ENCODE data around the gene ZBTB43.

Gene ZBTB43

GRCh38 chr9:126860757-126861466 lies 56.1 kb downstream of the ZBTB43 start:
- no peak for DNase-seq

- DNase-seq, result no peak
Observed at GRCh38 chr9:126861707-126862103, 56.9 kb downstream of the ZBTB43 start.

- no peak for DNase-seq
Observed at GRCh38 chr9:126862104-126862761, 57.4 kb downstream of the ZBTB43 start.

GRCh38 chr9:126864771-126865170 lies 59.9 kb downstream of the ZBTB43 start:
- no peak for DNase-seq

- no peak for DNase-seq
Observed at GRCh38 chr9:126869368-126869767, 64.5 kb downstream of the ZBTB43 start.

GRCh38 chr9:126872516-126872915 lies 67.7 kb downstream of the ZBTB43 start:
- no peak for DNase-seq

GRCh38 chr9:126874546-126875314 lies 69.9 kb downstream of the ZBTB43 start:
- DNase-seq, result no peak

GRCh38 chr9:126875756-126876510 lies 71.1 kb downstream of the ZBTB43 start:
- no peak for DNase-seq

- DNase-seq, result no peak
Observed at GRCh38 chr9:126876531-126876930, 71.7 kb downstream of the ZBTB43 start.

GRCh38 chr9:126877418-126877817 lies 72.6 kb downstream of the ZBTB43 start:
- DNase-seq, result no peak

- DNase-seq, result no peak
Observed at GRCh38 chr9:126879288-126879687, 74.4 kb downstream of the ZBTB43 start.

- no peak for DNase-seq
Observed at GRCh38 chr9:126880226-126880946, 75.5 kb downstream of the ZBTB43 start.

GRCh38 chr9:126880947-126881332 lies 76.1 kb downstream of the ZBTB43 start:
- no peak for DNase-seq

- DNase-seq, result no peak
Observed at GRCh38 chr9:126882746-126883145, 77.9 kb downstream of the ZBTB43 start.

- no peak for DNase-seq
Observed at GRCh38 chr9:126883636-126884035, 78.8 kb downstream of the ZBTB43 start.

GRCh38 chr9:126885131-126885641 lies 80.3 kb downstream of the ZBTB43 start:
- DNase-seq, result no peak

- DNase-seq, result no peak
Observed at GRCh38 chr9:126886034-126886822, 81.4 kb downstream of the ZBTB43 start.

- DNase-seq, result no peak
Observed at GRCh38 chr9:126886897-126887296, 82.1 kb downstream of the ZBTB43 start.

Data from NCI-H1930 (cell line).